Neural crest cell (in vitro differentiated cells): ENCODE results near the gene TGFBR3L. TPM values are rescaled to one million over a fixed set of nuclear protein-coding genes. Genes with fewer than 3 reads are reported as not detected.

Experiments
- DNase-seq: peaks from one replicate; pipeline ENCODE4 v3.0.0; 2021; ENCODE audit warnings: low read depth, mixed read lengths, low spot score
- H3K27ac Mint-ChIP-seq: one replicate; pipeline ENCODE4 v1.8.0; 2021; ENCODE audit warnings: mild to moderate bottlenecking, mixed read lengths; ENCODE audit not compliant: unreplicated experiment
- H3K27me3 Mint-ChIP-seq: 2 replicates; pipeline ENCODE4 v1.8.0; 2021; ENCODE audit warnings: low read depth, mild to moderate bottlenecking, mixed read lengths
- H3K36me3 Mint-ChIP-seq: 2 replicates; pipeline ENCODE4 v1.8.0; 2021; ENCODE audit warnings: low read depth, mild to moderate bottlenecking, mixed read lengths
- H3K4me1 Mint-ChIP-seq: 2 replicates; pipeline ENCODE4 v1.8.0; 2021; ENCODE audit warnings: mixed read lengths
- H3K4me3 Mint-ChIP-seq: one replicate; pipeline ENCODE4 v1.8.0; 2021; ENCODE audit warnings: mild to moderate bottlenecking, mixed read lengths
- H3K9me3 Mint-ChIP-seq: 2 replicates; pipeline ENCODE4 v1.8.0; 2021; ENCODE audit warnings: mixed read lengths
- total RNA-seq: library from RNA; stranded (reverse); gene quantifications from 2 replicates; pipeline ENCODE4 v1.2.1, GENCODE V29; 2021
- TF ChIP-seq, protein P1 (sequence below): fragments of 200-600 bp; sonication (generic); conservative IDR thresholded peaks from 2 replicates; pipeline ENCODE4 v1.5.0; 2021; ENCODE audit warnings: antibody characterized with exemption, mild to moderate bottlenecking

The TGFBR3L gene
- total RNA-seq, 1 donor from 2014 or later, result 0.44 TPM

DNA sequence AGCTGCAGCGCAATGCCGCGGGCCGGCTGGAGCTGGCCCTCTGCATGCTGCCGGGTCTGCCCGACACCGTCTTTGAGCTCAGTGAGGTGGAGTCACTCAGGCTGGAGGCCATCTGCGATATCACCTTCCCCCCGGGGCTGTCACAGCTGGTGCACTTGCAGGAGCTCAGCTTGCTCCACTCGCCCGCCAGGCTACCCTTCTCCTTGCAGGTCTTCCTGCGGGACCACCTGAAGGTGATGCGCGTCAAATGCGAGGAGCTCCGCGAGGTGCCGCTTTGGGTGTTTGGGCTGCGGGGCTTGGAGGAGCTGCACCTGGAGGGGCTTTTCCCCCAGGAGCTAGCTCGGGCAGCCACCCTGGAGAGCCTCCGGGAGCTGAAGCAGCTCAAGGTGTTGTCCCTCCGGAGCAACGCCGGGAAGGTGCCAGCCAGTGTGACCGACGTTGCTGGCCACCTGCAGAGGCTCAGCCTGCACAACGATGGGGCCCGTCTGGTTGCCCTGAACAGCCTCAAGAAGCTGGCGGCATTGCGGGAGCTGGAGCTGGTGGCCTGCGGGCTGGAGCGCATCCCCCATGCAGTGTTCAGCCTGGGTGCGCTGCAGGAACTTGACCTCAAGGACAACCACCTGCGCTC is 14.8 kb upstream of the TGFBR3L start:
- H3K36me3 Mint-ChIP-seq, result no peaks in the 10 kb centered on the region

DNA sequence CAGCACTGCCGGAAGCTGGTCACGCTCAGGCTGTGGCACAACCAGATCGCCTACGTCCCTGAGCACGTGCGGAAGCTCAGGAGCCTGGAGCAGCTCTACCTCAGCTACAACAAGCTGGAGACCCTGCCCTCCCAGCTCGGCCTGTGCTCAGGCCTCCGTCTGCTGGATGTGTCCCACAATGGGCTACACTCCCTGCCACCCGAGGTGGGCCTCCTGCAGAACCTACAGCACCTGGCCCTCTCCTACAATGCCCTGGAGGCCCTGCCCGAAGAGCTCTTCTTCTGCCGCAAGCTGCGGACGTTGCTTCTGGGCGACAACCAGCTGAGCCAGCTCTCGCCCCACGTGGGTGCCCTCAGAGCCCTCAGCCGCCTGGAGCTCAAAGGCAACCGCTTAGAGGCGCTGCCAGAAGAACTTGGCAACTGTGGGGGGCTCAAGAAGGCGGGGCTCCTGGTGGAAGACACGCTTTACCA is 14.2 kb upstream of the TGFBR3L start:
- Mint-ChIP-seq H3K36me3 (no peaks in the 10 kb centered on the region), H3K4me3 (peak overlapping the region; percentile 65), H3K9me3 (no peaks in the 10 kb centered on the region), H3K4me1 (peaks cover 24% of the 10 kb centered on the region), H3K27ac (no peak overlapping the region), H3K27me3 (peaks cover 6% of the 10 kb centered on the region)
- TF ChIP-seq, protein P1, sequence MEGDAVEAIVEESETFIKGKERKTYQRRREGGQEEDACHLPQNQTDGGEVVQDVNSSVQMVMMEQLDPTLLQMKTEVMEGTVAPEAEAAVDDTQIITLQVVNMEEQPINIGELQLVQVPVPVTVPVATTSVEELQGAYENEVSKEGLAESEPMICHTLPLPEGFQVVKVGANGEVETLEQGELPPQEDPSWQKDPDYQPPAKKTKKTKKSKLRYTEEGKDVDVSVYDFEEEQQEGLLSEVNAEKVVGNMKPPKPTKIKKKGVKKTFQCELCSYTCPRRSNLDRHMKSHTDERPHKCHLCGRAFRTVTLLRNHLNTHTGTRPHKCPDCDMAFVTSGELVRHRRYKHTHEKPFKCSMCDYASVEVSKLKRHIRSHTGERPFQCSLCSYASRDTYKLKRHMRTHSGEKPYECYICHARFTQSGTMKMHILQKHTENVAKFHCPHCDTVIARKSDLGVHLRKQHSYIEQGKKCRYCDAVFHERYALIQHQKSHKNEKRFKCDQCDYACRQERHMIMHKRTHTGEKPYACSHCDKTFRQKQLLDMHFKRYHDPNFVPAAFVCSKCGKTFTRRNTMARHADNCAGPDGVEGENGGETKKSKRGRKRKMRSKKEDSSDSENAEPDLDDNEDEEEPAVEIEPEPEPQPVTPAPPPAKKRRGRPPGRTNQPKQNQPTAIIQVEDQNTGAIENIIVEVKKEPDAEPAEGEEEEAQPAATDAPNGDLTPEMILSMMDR, result no peak
- DNase-seq, result no peak

More for the DNA sequence above, 14.8 kb upstream of the TGFBR3L start:
- H3K4me1 Mint-ChIP-seq, result peaks cover 19% of the 10 kb centered on the region
- TF ChIP-seq, protein P1, result no peak
- H3K27ac Mint-ChIP-seq, result no peak overlapping the region
- H3K27me3 Mint-ChIP-seq, result peaks cover 6% of the 10 kb centered on the region
- H3K9me3 Mint-ChIP-seq, result no peaks in the 10 kb centered on the region
- H3K4me3 Mint-ChIP-seq, result no peak overlapping the region
- DNase-seq, result no peak

DNA sequence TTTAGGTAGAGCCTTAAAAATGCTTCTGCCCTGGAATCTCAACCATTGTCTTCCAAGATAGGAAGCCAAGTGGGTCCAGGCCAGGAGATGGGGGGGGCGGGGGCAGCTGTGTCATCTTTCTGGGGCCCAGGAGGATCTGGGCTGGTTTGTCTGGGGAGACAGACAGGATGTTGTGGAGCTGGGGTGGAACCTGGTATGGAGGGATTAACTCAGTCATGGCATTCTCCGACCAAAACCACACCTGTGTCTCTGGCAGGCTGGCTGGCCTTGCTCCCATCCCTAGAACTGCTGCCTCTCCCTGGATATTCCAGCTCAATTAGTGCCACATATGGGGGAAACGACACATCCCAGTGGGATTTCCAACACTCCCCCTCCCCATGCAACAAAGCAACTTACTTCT is 13.7 kb upstream of the TGFBR3L start:
- peaks cover 2% of the 10 kb centered on the region for H3K36me3 Mint-ChIP-seq
- peak overlapping the region; percentile 65 for H3K4me3 Mint-ChIP-seq
- H3K9me3 Mint-ChIP-seq, result no peaks in the 10 kb centered on the region
- no peak for DNase-seq
- TF ChIP-seq, protein P1, result no peak
- H3K27me3 Mint-ChIP-seq, result peaks cover 6% of the 10 kb centered on the region
- no peak overlapping the region for H3K27ac Mint-ChIP-seq
- peaks cover 28% of the 10 kb centered on the region for H3K4me1 Mint-ChIP-seq

DNA sequence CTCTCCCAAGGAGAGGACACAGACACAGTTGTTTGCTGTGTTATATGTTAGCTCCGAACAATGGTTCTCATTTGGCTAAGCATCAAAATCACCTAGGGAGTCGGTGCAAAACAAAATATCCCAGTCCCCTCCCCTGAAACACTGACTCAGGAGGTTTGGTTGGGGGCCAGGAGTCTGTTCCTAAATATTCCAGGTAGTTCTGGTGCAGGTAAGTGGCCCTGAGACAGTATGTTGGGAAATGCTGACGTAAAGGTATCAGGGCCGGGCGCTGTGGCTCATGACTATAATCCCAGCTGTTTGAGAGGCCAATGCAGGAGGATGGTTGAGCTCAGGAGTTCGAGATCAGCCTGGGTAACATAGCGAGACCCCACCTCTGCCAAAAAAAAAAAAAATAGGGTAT is 13.3 kb upstream of the TGFBR3L start:
- H3K4me3 Mint-ChIP-seq, result peak overlapping the region; percentile 65
- DNase-seq, result no peak
- no peak overlapping the region for H3K27ac Mint-ChIP-seq
- H3K9me3 Mint-ChIP-seq, result no peaks in the 10 kb centered on the region
- peaks cover 6% of the 10 kb centered on the region for H3K27me3 Mint-ChIP-seq
- TF ChIP-seq, protein P1, result no peak
- peaks cover 2% of the 10 kb centered on the region for H3K36me3 Mint-ChIP-seq
- H3K4me1 Mint-ChIP-seq, result peaks cover 28% of the 10 kb centered on the region

DNA sequence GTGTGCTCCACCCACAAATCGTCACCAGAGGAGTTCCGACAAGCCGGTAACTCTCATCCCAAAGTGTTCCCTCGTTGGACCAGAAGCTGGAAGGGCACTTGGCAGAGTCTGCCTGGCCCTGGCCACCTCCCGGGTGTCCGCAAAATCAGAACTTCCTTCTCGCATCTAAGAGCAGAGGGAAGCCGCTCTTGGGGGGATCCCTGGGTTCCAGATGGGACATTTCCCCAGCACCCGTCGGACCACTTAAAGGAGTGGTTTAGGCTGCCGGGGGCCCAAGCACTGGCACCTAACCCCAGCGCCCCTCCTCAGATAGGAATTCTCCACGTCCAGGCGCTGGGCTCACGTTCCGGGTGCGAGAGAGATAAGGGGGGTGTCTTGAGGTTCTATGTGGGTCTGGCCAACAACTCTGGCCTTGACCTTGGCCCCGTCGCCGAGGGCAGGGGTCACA is 11.8 kb upstream of the TGFBR3L start:
- peak overlapping the region; percentile 95 for H3K4me3 Mint-ChIP-seq
- TF ChIP-seq, protein P1, result no peak
- H3K36me3 Mint-ChIP-seq, result peaks cover 2% of the 10 kb centered on the region
- peaks cover 6% of the 10 kb centered on the region for H3K27me3 Mint-ChIP-seq
- H3K27ac Mint-ChIP-seq, result no peak overlapping the region
- peaks cover 25% of the 10 kb centered on the region for H3K4me1 Mint-ChIP-seq
- no peak for DNase-seq
- H3K9me3 Mint-ChIP-seq, result no peaks in the 10 kb centered on the region
